K562 (cell line): ENCODE measurements around the gene RACK1. TPM values are rescaled to one million over a fixed set of nuclear protein-coding genes. Genes with fewer than 3 reads are reported as not detected.

Experiments
- HDAC3 ChIP-seq: fragments of 450-650 bp; IDR thresholded peaks from 2 replicates; pipeline ENCODE4 v1.6.1; 2018; ENCODE audit warnings: borderline replicate concordance, mild to moderate bottlenecking, moderate library complexity; ENCODE audit not compliant: partially characterized antibody
- HMGN3 ChIP-seq: IDR thresholded peaks from 2 replicates; pipeline ENCODE4 v1.6.1; 2011; ENCODE audit warnings: borderline replicate concordance, low read depth, mild to moderate bottlenecking, mixed read lengths, low read length; ENCODE audit not compliant: insufficient read length; ENCODE audit errors: extremely low read depth
- KAT7 ChIP-seq: sonication (generic); formaldehyde crosslinking; IDR thresholded peaks from 2 replicates; pipeline ENCODE4 v1.8.0; 2022; ENCODE audit warnings: missing genetic modification reagents, mild to moderate bottlenecking, borderline replicate concordance
- MAFF ChIP-seq: IDR thresholded peaks from 2 replicates; pipeline ENCODE4 v1.6.1; 2012; ENCODE audit warnings: low read length, improper control_type of control experiment
- MCM7 ChIP-seq, 2 experiments: fragments of 450-650 bp; IDR thresholded peaks; 2 replicates each; pipeline ENCODE4 v1.6.1; 2016 to 2018
- MYNN ChIP-seq, 2 experiments: sonication (generic); formaldehyde crosslinking in 1 of 2; IDR thresholded peaks; 2 replicates each; pipeline versions ENCODE4 v1.5.0 to v1.6.1; 2016 to 2020; ENCODE audit warnings: antibody characterized with exemption in 1 of 2, missing genetic modification reagents in 1 of 2
- NCOR1 ChIP-seq: fragments of 450-650 bp; IDR thresholded peaks from 2 replicates; pipeline ENCODE4 v1.6.1; 2016; ENCODE audit warnings: mild to moderate bottlenecking, moderate library complexity
- NR1H2 ChIP-seq: sonication (generic); formaldehyde crosslinking; IDR thresholded peaks from 2 replicates; pipeline ENCODE4 v1.4.0; 2020; ENCODE audit warnings: mild to moderate bottlenecking, missing genetic modification reagents
- NR4A1 ChIP-seq, 2 experiments: fragments of 250-450 bp in 1 of 2; fragments of 450-650 bp in 1 of 2; sonication (Bioruptor Pico) in 1 of 2; IDR thresholded peaks; 2 replicates each; pipeline versions ENCODE4 v1.4.0 to v1.6.1; 2016 to 2020; ENCODE audit warnings: mild to moderate bottlenecking in 2 of 2, missing compliant biosample characterization in 1 of 2, missing genetic modification characterization in 1 of 2, moderate library complexity in 1 of 2
- PHTF2 ChIP-seq: fragments of 250-450 bp; sonication (Bioruptor Pico); IDR thresholded peaks from 2 replicates; pipeline ENCODE4 v1.5.0; 2021; ENCODE audit warnings: mild to moderate bottlenecking
- PYGO2 ChIP-seq: fragments of 450-650 bp; IDR thresholded peaks from 2 replicates; pipeline ENCODE4 v1.6.1; 2016; ENCODE audit warnings: mild to moderate bottlenecking, missing genetic modification characterization, moderate library complexity, missing compliant biosample characterization
- RBFOX2 ChIP-seq: fragments of 200-400 bp; formaldehyde crosslinking; IDR thresholded peaks from 2 replicates; pipeline ENCODE4 v1.6.1; 2017; ENCODE audit warnings: low read depth, mild to moderate bottlenecking, low read length, moderate library complexity
- SPI1 ChIP-seq: IDR thresholded peaks from 2 replicates; pipeline ENCODE4 v1.6.1; 2011; ENCODE audit warnings: low read depth, low read length, control low read depth, borderline replicate concordance
- TEAD4 ChIP-seq, 2 experiments: sonication (generic) in 1 of 2; formaldehyde crosslinking in 1 of 2; IDR thresholded peaks; 2 replicates each; pipeline versions ENCODE4 v1.6.1 to v1.8.0; 2012 to 2022; ENCODE audit warnings: borderline replicate concordance in 1 of 2, inconsistent platforms in 1 of 2, low read length in 1 of 2, mild to moderate bottlenecking in 1 of 2, missing genetic modification reagents in 1 of 2
- U2AF2 ChIP-seq: fragments of 200-400 bp; formaldehyde crosslinking; optimal IDR thresholded peaks from 2 replicates; pipeline ENCODE3; 2017; ENCODE audit warnings: low read depth, mild to moderate bottlenecking, low read length
- ZBTB1 ChIP-seq: sonication (generic); formaldehyde crosslinking; IDR thresholded peaks from 2 replicates; pipeline ENCODE4 v1.8.1; 2023; ENCODE audit warnings: missing genetic modification reagents, low read depth, mild to moderate bottlenecking, borderline replicate concordance
- ZC3H11A ChIP-seq: IDR thresholded peaks from 2 replicates; pipeline ENCODE4 v1.6.1; 2012; ENCODE audit warnings: low read depth, low read length, improper control_type of control experiment
- ZNF347 ChIP-seq: fragments of 450-650 bp; formaldehyde crosslinking; IDR thresholded peaks from 2 replicates; pipeline ENCODE4 v1.4.0; 2020; ENCODE audit warnings: low read depth, mild to moderate bottlenecking, moderate library complexity
- ZNF354B ChIP-seq: fragments of 250-450 bp; sonication (Bioruptor Pico); IDR thresholded peaks from 2 replicates; pipeline ENCODE4 v1.4.0; 2020
- ZNF384 ChIP-seq: IDR thresholded peaks from 2 replicates; pipeline ENCODE4 v1.6.1; 2012; ENCODE audit warnings: low read depth, low read length, improper control_type of control experiment
- ZNF764 ChIP-seq: fragments of 250-450 bp; sonication (Bioruptor Pico); IDR thresholded peaks from 2 replicates; pipeline ENCODE4 v1.4.0; 2020; ENCODE audit warnings: low read depth, mild to moderate bottlenecking, moderate library complexity
- polyA plus RNA-seq, 8 experiments: library from polyadenylated mRNA; depleted of rRNA in 4 of 8; stranded (reverse) in 5 of 8; unstranded in 3 of 8; fragments of >200 nt; fragmentation: Nextera tagmentation in 2 of 8; fragmentation: Illumina TruSeq in 1 of 8; extraction: Ambion mirVana in 2 of 8; extraction: Trizol in 1 of 8; gene quantifications; 2 replicates each; pipeline versions ENCODE4 v1.2.1 to v1.2.3, GENCODE V29; 2011 to 2014; ENCODE audit warnings: inconsistent platforms in 1 of 8, missing spikeins in 1 of 8
- total RNA-seq, 7 experiments: library from RNA; depleted of rRNA in 6 of 7; stranded (reverse); fragments of >200 nt in 6 of 7; fragmentation: Illumina TruSeq in 2 of 7; extraction: Trizol in 2 of 7; gene quantifications; 2 replicates each; pipeline versions ENCODE4 v1.2.1 to v1.2.3, GENCODE V29; 2011 to 2021; ENCODE audit warnings: low replicate concordance in 1 of 7
- TF ChIP-seq, protein P1 (sequence below): fragments of 250-450 bp; sonication (Bioruptor Pico); IDR thresholded peaks from 2 replicates; pipeline ENCODE4 v1.4.0; 2020

RACK1 gene
- total and polyA plus RNA-seq, 9 of the 15 experiments (the other 6 are each of a cell fraction or from before 2014, with no cell fraction given), result 2,303 to 5,311 (median 3,833) TPM

DNA sequence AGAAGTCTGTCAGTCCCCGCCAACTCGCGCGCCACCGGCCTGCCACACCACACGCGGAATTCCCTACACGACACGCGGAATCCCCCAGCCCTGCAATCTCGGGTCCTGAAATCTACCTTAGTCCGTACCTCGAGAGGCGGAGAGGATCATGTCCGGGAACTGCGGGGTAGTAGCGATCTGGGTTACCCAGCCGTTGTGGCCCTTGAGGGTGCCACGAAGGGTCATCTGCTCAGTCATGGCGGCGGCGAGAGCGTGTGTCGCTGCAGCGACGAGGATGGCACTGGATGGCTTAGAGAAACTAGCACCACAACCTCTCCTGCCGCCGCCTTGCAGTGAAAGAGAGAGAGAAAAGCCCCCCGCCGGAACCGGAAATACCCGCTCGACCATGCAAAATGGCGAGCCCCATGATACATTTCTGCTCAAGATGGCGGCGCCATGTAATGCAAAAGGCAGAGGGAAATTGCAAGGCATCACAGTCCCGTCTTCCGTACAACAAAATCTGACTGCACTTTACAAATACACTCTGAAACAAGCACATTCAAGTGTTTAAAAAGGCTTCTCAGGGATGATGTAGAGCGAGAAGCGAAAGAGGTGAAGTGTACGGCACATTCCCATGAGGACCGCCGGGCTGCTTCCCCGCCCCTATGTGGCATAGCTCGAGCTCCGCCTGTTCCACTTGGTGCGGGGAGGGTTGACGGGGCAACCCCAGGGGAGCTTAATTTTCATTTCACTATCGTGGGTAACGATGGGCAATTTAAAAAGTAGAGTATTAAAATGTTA is at the start of gene RACK1 (continued):
- TF ChIP-seq ZNF347 (CRISPR knock-in tag) (peak; percentile 37; the same call in 1 of the 2 replicates), ZNF354B (CRISPR knock-in tag) (no peak), PHTF2 (CRISPR knock-in tag) (no peak), RBFOX2 (peak; percentile 98), MCM7 (IDR thresholded peaks at IDR 0.05) (no peak), NR4A1 (CRISPR knock-in tag; IDR thresholded peaks at IDR 0.05) (0 out of 2 replicates have a peak, but pooled peaks have one; percentile 72), NR4A1 (tag; IDR thresholded peaks at IDR 0.05) (0 out of 2 replicates have a peak, but pooled peaks have one; percentile 55), TEAD4 (IDR thresholded peaks at IDR 0.05; ENCODE audit: low read length) (peak; percentile 76), TEAD4 (CRISPR knock-in tag; IDR thresholded peaks at IDR 0.05; ENCODE audit: borderline replicate concordance) (no peak), HDAC3 (no peak), ZNF384 (no peak), ZNF764 (CRISPR knock-in tag) (0 out of 2 replicates have a peak, but pooled peaks have one; percentile 21), ZBTB1 (CRISPR knock-in tag) (no peak), HMGN3 (peak; percentile 49), NR1H2 (CRISPR knock-in tag) (no peak), KAT7 (CRISPR knock-in tag) (peak; percentile 86; the same call in 1 of the 2 replicates), MYNN (IDR thresholded peaks at IDR 0.05) (peak; percentile 44; the same call in 1 of the 2 replicates), MYNN (CRISPR knock-in tag; IDR thresholded peaks at IDR 0.05) (no peak), SPI1 (no peak), PYGO2 (tag) (no peak), NCOR1 (peak; percentile 47; the same call in 1 of the 2 replicates), ZC3H11A (peak; percentile 61; the same call in 1 of the 2 replicates), U2AF2 (no peak), MAFF (no peak)
- TF ChIP-seq, protein P1, sequence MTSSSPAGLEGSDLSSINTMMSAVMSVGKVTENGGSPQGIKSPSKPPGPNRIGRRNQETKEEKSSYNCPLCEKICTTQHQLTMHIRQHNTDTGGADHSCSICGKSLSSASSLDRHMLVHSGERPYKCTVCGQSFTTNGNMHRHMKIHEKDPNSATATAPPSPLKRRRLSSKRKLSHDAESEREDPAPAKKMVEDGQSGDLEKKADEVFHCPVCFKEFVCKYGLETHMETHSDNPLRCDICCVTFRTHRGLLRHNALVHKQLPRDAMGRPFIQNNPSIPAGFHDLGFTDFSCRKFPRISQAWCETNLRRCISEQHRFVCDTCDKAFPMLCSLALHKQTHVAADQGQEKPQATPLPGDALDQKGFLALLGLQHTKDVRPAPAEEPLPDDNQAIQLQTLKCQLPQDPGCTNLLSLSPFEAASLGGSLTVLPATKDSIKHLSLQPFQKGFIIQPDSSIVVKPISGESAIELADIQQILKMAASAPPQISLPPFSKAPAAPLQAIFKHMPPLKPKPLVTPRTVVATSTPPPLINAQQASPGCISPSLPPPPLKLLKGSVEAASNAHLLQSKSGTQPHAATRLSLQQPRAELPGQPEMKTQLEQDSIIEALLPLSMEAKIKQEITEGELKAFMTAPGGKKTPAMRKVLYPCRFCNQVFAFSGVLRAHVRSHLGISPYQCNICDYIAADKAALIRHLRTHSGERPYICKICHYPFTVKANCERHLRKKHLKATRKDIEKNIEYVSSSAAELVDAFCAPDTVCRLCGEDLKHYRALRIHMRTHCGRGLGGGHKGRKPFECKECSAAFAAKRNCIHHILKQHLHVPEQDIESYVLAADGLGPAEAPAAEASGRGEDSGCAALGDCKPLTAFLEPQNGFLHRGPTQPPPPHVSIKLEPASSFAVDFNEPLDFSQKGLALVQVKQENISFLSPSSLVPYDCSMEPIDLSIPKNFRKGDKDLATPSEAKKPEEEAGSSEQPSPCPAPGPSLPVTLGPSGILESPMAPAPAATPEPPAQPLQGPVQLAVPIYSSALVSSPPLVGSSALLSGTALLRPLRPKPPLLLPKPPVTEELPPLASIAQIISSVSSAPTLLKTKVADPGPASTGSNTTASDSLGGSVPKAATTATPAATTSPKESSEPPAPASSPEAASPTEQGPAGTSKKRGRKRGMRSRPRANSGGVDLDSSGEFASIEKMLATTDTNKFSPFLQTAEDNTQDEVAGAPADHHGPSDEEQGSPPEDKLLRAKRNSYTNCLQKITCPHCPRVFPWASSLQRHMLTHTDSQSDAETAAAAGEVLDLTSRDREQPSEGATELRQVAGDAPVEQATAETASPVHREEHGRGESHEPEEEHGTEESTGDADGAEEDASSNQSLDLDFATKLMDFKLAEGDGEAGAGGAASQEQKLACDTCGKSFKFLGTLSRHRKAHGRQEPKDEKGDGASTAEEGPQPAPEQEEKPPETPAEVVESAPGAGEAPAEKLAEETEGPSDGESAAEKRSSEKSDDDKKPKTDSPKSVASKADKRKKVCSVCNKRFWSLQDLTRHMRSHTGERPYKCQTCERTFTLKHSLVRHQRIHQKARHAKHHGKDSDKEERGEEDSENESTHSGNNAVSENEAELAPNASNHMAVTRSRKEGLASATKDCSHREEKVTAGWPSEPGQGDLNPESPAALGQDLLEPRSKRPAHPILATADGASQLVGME (CRISPR knock-in tag), result no peak
